Activated T-cell treated with anti-CD3 and anti-CD28 coated beads, Interleukin-2, amount 50 U/mL, for 72 hours (primary cell): Measurements from ENCODE around the gene IRS2. TPM values are rescaled to one million over a fixed set of nuclear protein-coding genes. Genes with fewer than 3 reads are reported as not detected.

ENCODE experiments used
- ATAC-seq, 2 donors: fragments of 150-1000 bp; cut with Tn5 transposase; replicated peaks in 1 of 2; 2 replicates each; pipeline ENCODE4 v1.10.0; 2021; ENCODE audit warnings: moderate library complexity in 2 of 2, mild to moderate bottlenecking in 1 of 2
- DNase-seq, 2 donors: peaks; one replicate each; pipeline ENCODE4 v3.0.0; 2021 to 2022; ENCODE audit warnings: mixed read lengths in 1 of 2
- H3K27ac Mint-ChIP-seq: one replicate; pipeline ENCODE4 v1.8.0; 2022; ENCODE audit warnings: mild to moderate bottlenecking, moderate library complexity, mixed read lengths
- H3K27me3 Mint-ChIP-seq: one replicate; pipeline ENCODE4 v1.8.0; 2022; ENCODE audit warnings: low read depth, mixed read lengths
- H3K36me3 Mint-ChIP-seq, 2 donors: one replicate each; pipeline ENCODE4 v1.8.0; 2022; ENCODE audit warnings: mixed read lengths in 2 of 2, mild to moderate bottlenecking in 1 of 2; ENCODE audit not compliant: insufficient read depth in 2 of 2
- H3K4me1 Mint-ChIP-seq: one replicate; pipeline ENCODE4 v1.8.0; 2022; ENCODE audit warnings: low read depth, mixed read lengths
- H3K4me3 Mint-ChIP-seq, 2 donors: one replicate each; pipeline ENCODE4 v1.8.0; 2022; ENCODE audit warnings: mild to moderate bottlenecking in 2 of 2, mixed read lengths in 2 of 2, moderate library complexity in 2 of 2
- H3K9me3 Mint-ChIP-seq, 2 donors: one replicate each; pipeline ENCODE4 v1.8.0; 2022; ENCODE audit warnings: mixed read lengths in 2 of 2
- total RNA-seq, 2 donors: library from RNA; stranded (reverse); gene quantifications; one replicate each; pipeline ENCODE4 v1.2.3, GENCODE V29; 2022

Gene IRS2
- total RNA-seq, 2 donors from 2014 or later: 5.4 to 5.6 TPM

GRCh38 chr13:109750221-109750775, 36.1 kb downstream of the IRS2 start:
- Mint-ChIP-seq H3K4me1 (no peaks in the 10 kb centered on the region), H3K36me3 (no peaks in the 10 kb centered on the region), H3K27me3 (no peaks in the 10 kb centered on the region), H3K27ac (no peak overlapping the region), H3K4me3 (no peak overlapping the region), H3K9me3 (no peaks in the 10 kb centered on the region)
- no peak for ATAC-seq
- no peak for DNase-seq

DNA sequence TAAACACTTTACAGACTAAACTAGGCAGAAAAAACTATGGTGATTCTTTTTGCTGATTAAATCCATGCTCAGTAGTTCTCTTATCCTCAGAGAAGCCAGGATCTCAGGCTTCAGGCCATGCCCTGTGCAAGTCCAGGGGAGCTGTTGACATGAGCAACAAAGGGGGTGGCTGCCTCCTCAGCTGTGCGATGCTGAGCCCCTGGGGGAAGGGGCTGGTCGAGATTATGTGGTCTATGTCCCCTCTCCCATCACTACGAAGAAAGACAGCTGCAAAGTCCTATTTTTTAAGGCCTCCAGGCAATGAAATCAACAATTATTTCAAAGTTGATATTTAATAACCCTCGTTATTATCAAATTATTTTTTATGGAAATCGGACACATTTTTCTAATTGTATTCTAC, 37.0 kb downstream of the IRS2 start:
- H3K36me3 Mint-ChIP-seq: no peaks in the 10 kb centered on the region
- peaks cover 1% of the 10 kb centered on the region for H3K27me3 Mint-ChIP-seq
- ATAC-seq (no peak), DNase-seq (no peak)
- H3K9me3 Mint-ChIP-seq: no peaks in the 10 kb centered on the region
- H3K4me1 Mint-ChIP-seq: peaks cover 1% of the 10 kb centered on the region
- H3K27ac Mint-ChIP-seq: no peak overlapping the region
- H3K4me3 Mint-ChIP-seq: no peak overlapping the region

DNA sequence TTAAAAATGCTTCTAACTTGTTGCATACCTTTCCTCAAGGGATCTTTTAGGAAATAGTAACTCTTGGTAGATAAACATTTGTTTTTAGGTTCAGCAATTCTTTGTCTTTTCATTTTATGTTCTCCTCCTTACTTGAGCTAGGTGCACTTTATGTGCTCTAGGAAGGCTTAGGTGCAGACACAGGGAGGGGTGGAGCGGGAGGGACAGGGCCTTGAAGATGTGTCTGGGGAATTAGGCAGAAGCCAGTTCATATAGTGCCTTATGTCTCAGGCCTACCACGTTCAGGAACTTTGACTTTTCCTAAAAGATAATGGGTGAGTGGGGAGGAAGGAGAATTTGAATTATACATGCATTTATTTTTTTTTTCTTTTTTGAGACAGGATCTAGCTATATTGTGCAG, 37.7 kb downstream of the IRS2 start:
- DNase-seq (no peak), ATAC-seq (no peak)
- Mint-ChIP-seq H3K9me3 (no peaks in the 10 kb centered on the region), H3K4me3 (no peak overlapping the region), H3K27ac (no peak overlapping the region), H3K4me1 (peaks cover 8% of the 10 kb centered on the region), H3K27me3 (peaks cover 5% of the 10 kb centered on the region), H3K36me3 (no peaks in the 10 kb centered on the region)

DNA sequence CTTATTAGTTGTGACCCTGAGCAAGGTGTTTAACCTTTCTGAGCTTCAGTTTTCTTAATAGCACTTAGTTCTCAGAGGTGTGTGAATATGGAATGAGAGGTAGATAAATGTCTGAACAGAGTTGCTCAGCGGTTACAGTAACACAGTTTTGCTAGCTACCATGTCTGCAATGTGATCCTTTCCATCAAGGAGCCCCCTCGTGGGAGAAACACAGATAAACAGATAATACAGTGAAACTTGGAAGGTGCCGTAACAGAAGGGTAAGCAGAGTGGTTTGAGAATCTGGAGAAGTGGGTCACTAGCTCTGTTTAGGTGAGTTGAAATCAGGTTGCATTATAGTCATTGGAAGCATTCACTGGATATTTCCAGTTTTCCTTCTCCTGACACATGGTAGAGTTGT, 38.9 kb downstream of the IRS2 start:
- Mint-ChIP-seq H3K27ac (no peak overlapping the region), H3K27me3 (peaks cover 5% of the 10 kb centered on the region), H3K4me1 (peaks cover 12% of the 10 kb centered on the region), H3K4me3 (no peak overlapping the region), H3K36me3 (no peaks in the 10 kb centered on the region), H3K9me3 (no peaks in the 10 kb centered on the region)
- no peak for DNase-seq
- ATAC-seq: no peak

DNA sequence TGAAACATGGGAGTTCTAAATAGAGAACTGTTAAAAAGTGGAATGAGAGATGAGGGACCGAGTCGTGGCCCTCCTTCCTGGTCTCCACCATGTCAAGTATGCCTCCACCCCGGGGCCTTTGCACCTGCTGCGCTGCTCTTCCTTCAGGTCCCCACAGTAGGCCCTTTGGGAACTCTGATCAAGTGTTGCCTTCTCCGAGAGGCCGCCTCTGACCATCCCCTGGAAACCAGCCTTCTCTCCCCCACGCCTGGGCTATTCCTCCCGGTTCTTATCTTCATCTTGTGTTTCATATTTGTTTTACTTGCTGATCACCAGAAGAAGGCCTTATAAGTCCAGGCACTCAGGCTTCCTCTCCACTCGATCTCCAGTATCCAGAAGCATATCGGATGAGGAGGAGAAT, 40.0 kb downstream of the IRS2 start:
- DNase-seq (no peak), ATAC-seq (no peak)
- H3K4me3 Mint-ChIP-seq: no peak overlapping the region
- peaks cover 12% of the 10 kb centered on the region for H3K4me1 Mint-ChIP-seq
- no peaks in the 10 kb centered on the region for H3K36me3 Mint-ChIP-seq
- H3K27ac Mint-ChIP-seq: no peak overlapping the region
- H3K27me3 Mint-ChIP-seq: peaks cover 5% of the 10 kb centered on the region
- no peaks in the 10 kb centered on the region for H3K9me3 Mint-ChIP-seq

DNA sequence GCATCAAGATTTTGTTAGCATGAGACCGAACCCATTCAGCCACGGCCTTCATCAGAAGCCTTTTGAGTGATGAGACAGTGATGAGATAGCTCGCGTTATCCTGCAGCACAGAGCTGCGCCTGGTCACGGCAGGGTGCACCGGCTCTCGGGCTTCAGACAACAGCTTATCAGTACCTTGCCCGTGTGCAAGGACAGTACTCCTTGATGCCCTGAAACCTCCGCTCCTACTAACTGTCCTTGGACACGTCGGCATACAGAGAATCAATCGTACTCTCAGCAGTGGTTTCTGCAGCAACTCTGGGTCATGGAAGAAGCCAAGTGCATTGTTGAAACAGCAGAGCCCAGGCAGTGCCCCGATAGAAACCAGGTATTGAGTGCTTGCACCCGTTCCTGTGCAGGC, 40.7 kb downstream of the IRS2 start:
- H3K27me3 Mint-ChIP-seq: peaks cover 5% of the 10 kb centered on the region
- peaks cover 12% of the 10 kb centered on the region for H3K4me1 Mint-ChIP-seq
- no peaks in the 10 kb centered on the region for H3K36me3 Mint-ChIP-seq
- ATAC-seq: no peak
- no peaks in the 10 kb centered on the region for H3K9me3 Mint-ChIP-seq
- H3K4me3 Mint-ChIP-seq: no peak overlapping the region
- no peak overlapping the region for H3K27ac Mint-ChIP-seq
- no peak for DNase-seq

GRCh38 chr13:109745060-109745459, 41.3 kb downstream of the IRS2 start:
- Mint-ChIP-seq H3K36me3 (no peaks in the 10 kb centered on the region), H3K27me3 (peaks cover 5% of the 10 kb centered on the region), H3K4me1 (peaks cover 12% of the 10 kb centered on the region), H3K27ac (no peak overlapping the region), H3K4me3 (no peak overlapping the region), H3K9me3 (no peaks in the 10 kb centered on the region)
- ATAC-seq: no peak
- no peak for DNase-seq

GRCh38 chr13:109744512-109745051, 41.8 kb downstream of the IRS2 start:
- Mint-ChIP-seq H3K9me3 (no peaks in the 10 kb centered on the region), H3K27ac (no peak overlapping the region), H3K4me3 (no peak overlapping the region), H3K27me3 (peaks cover 5% of the 10 kb centered on the region), H3K36me3 (no peaks in the 10 kb centered on the region), H3K4me1 (peaks cover 12% of the 10 kb centered on the region)
- no peak for ATAC-seq
- DNase-seq: no peak

DNA sequence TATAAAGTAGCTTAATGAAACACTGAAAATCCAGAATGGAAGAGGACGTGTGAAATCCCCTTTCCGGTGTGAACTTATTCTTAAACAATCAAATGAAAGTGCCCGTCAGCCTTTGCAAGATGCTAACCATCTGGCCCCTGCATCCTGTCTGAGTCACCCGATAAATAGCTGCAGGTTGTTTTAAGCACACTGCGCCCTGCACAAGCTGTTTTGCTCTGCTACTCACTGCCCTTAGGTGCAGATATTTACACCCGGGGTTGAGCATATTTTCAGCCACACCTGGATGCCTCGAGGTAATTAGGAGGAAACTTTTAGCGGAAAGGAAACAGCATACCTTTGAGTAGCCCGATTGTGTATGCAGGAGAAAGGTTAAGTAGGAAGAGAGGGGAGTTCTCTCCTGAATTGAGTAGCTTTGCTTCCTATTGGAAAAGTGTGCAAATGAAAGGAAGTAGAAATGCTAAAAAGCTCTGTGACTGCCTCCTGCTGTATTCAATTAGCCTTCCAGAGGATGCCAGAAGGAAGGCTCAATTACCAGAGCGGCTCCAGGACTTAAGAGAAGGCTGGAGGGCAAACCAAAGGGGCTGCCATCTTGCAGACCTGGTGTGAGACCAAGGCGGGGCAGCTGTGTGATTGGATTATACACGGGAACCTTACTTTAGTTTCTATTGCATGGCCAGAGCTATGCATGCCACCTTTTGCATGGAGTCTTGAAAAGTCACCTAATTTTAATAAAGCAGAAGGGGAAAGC, 42.5 kb downstream of the IRS2 start:
- peaks cover 5% of the 10 kb centered on the region for H3K27me3 Mint-ChIP-seq
- H3K36me3 Mint-ChIP-seq: no peaks in the 10 kb centered on the region
- H3K4me3 Mint-ChIP-seq: no peak overlapping the region
- peaks cover 12% of the 10 kb centered on the region for H3K4me1 Mint-ChIP-seq
- no peak overlapping the region for H3K27ac Mint-ChIP-seq
- H3K9me3 Mint-ChIP-seq: no peaks in the 10 kb centered on the region
- peak; percentile 67 to 75 for ATAC-seq
- DNase-seq: peak in 1 of 2 donors; percentile 7

DNA sequence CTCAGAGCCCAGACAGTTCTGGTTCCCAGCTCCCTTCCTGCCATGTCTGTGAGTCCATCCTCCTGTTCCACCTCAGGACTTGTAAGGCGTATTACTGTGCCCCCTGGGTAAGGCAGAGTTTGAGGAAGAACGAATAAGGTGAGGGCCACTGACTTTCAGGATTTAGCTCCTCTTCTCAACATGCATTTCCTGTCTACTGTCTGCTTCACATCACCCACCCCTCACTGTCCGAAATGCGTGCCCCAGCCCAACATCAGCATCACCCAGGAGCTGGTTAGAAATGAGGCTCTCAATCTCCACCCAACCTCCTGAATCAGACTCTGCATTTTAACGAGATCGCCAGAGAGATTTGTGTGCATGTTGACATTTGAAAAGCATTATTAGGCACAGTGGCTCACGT, 44.4 kb downstream of the IRS2 start:
- Mint-ChIP-seq H3K27me3 (peaks cover 5% of the 10 kb centered on the region), H3K4me3 (no peak overlapping the region), H3K9me3 (no peaks in the 10 kb centered on the region), H3K4me1 (peaks cover 12% of the 10 kb centered on the region), H3K36me3 (no peaks in the 10 kb centered on the region), H3K27ac (no peak overlapping the region)
- ATAC-seq: no peak
- no peak for DNase-seq

DNA sequence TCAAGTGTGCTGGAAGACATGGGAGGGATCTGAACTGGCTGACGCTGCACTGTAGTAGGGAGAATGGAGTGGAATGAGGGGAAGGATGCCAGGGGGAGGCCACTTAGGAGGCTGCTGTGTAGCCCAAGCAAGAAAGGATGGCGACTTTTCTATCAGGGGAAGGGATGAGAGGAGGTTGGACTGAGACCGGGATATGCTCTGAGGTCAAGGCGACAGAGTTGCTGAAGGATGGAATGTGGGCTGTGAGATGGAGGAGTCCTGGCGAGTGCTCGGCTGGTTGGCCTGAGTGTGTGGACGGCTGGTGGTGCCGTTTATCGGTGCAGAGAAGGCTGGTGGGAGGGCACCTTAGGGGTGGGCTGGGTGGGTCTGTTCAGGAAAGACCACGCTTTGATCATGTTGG, 45.7 kb downstream of the IRS2 start:
- peaks cover 5% of the 10 kb centered on the region for H3K27me3 Mint-ChIP-seq
- H3K27ac Mint-ChIP-seq: no peak overlapping the region
- no peak for ATAC-seq

DNA sequence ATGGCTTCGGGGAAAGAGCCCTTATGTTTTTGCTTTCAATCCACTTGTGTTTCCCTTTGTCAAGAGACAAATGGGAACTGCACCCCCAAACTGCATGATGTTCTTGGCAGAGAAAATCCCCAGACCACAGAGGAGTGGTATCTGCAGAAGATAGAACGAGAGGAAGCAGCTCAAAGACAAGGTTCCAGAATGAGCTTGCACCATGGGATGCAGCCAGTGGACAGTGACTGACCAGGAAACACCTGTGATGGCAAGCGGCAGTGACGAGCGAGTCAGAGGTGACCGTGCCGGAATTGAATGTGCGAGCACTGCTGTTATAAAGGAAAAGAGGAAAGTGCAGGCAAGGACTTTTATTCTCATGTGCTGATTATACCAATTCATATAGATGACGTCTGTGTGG, 46.3 kb downstream of the IRS2 start:
- no peaks in the 10 kb centered on the region for H3K36me3 Mint-ChIP-seq
- ATAC-seq: no peak
- peaks cover 12% of the 10 kb centered on the region for H3K4me1 Mint-ChIP-seq
- no peak for DNase-seq
- H3K27me3 Mint-ChIP-seq: peaks cover 5% of the 10 kb centered on the region
- H3K4me3 Mint-ChIP-seq: no peak overlapping the region
- H3K27ac Mint-ChIP-seq: no peak overlapping the region
- H3K9me3 Mint-ChIP-seq: no peaks in the 10 kb centered on the region

More for the DNA sequence above, 45.7 kb downstream of the IRS2 start:
- peaks cover 12% of the 10 kb centered on the region for H3K4me1 Mint-ChIP-seq
- DNase-seq: no peak
- H3K9me3 Mint-ChIP-seq: no peaks in the 10 kb centered on the region
- H3K4me3 Mint-ChIP-seq: no peak overlapping the region
- no peaks in the 10 kb centered on the region for H3K36me3 Mint-ChIP-seq

DNA sequence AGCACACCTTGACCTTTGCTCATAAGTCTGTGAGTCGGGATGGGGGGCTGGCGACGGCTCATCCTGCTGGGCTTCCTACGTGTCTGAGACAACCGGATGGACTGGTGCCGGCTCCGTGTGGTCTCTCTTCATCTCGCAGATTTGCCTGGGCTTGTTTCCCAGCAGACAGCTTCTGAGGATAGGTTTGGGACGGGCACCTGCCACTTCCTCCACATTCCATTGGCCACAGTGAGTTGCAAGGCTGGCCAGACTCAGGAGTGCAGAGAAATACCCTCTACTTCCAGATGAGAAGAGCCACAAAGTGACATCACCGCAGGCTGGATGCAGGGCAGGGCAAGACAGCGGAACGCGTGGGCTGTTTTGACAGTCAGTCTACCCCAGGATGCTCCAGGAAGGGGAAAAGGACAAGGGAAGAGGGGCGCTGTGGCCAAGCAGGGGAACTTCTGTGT, 48.1 kb downstream of the IRS2 start:
- H3K36me3 Mint-ChIP-seq: no peaks in the 10 kb centered on the region
- H3K4me3 Mint-ChIP-seq: no peak overlapping the region
- no peak overlapping the region for H3K27ac Mint-ChIP-seq
- DNase-seq (no peak), ATAC-seq (no peak)
- peaks cover under 1% of the 10 kb centered on the region for H3K4me1 Mint-ChIP-seq
- H3K27me3 Mint-ChIP-seq: peaks cover 3% of the 10 kb centered on the region
- no peaks in the 10 kb centered on the region for H3K9me3 Mint-ChIP-seq

GRCh38 chr13:109737606-109738005, 48.8 kb downstream of the IRS2 start:
- no peak overlapping the region for H3K27ac Mint-ChIP-seq
- H3K27me3 Mint-ChIP-seq: peaks cover 5% of the 10 kb centered on the region
- no peak for ATAC-seq
- H3K4me1 Mint-ChIP-seq: no peaks in the 10 kb centered on the region
- no peaks in the 10 kb centered on the region for H3K36me3 Mint-ChIP-seq
- no peaks in the 10 kb centered on the region for H3K9me3 Mint-ChIP-seq
- no peak for DNase-seq
- H3K4me3 Mint-ChIP-seq: no peak overlapping the region
